Coronary artery (tissue), 2 donors: ENCODE results near the gene CAND2.

Experiments used
- DNase-seq: peaks from one replicate; pipeline ENCODE4 v3.0.0-alpha.2; 2017; ENCODE audit warnings: low spot score
- H3K27ac ChIP-seq, 2 donors: fragments of 200-600 bp; sonication (generic); one replicate each; pipeline ENCODE4 v1.5.1; 2016 to 2019
- H3K4me3 ChIP-seq: fragments of 200-600 bp; sonication (generic); 2 replicates; pipeline ENCODE4 v1.5.1; 2016; ENCODE audit warnings: mild to moderate bottlenecking, moderate library complexity
- TF ChIP-seq, protein P1 (sequence below): fragments of 200-600 bp; sonication (generic); IDR thresholded peaks from one replicate; pipeline ENCODE4 v1.5.1; 2019; ENCODE audit warnings: antibody characterized with exemption

The CAND2 gene

DNA sequence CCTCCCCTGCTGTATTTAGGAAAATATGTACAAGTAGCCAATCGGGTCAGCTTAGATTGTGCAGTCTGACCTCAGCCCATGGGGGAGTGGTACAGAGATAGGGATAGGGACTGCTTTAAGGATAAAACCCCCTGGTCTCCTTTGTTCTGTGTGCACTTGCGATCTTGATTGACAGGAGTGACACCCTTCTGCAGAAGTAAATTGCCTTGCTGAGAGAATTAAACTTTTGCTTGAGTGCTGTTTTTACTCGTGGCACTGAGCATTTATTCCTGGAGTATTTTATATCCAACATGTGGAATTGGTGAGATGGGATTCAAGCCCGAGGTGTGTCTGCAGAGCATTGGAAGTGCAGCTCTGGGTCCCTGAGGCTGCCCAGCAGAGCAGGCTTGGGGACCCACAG is 68.8 kb downstream of the CAND2 start:
- H3K4me3 ChIP-seq: no peak overlapping the region
- H3K27ac ChIP-seq: no peak overlapping the region
- TF ChIP-seq, protein P1, sequence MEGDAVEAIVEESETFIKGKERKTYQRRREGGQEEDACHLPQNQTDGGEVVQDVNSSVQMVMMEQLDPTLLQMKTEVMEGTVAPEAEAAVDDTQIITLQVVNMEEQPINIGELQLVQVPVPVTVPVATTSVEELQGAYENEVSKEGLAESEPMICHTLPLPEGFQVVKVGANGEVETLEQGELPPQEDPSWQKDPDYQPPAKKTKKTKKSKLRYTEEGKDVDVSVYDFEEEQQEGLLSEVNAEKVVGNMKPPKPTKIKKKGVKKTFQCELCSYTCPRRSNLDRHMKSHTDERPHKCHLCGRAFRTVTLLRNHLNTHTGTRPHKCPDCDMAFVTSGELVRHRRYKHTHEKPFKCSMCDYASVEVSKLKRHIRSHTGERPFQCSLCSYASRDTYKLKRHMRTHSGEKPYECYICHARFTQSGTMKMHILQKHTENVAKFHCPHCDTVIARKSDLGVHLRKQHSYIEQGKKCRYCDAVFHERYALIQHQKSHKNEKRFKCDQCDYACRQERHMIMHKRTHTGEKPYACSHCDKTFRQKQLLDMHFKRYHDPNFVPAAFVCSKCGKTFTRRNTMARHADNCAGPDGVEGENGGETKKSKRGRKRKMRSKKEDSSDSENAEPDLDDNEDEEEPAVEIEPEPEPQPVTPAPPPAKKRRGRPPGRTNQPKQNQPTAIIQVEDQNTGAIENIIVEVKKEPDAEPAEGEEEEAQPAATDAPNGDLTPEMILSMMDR: no peak
- no peak for DNase-seq

DNA sequence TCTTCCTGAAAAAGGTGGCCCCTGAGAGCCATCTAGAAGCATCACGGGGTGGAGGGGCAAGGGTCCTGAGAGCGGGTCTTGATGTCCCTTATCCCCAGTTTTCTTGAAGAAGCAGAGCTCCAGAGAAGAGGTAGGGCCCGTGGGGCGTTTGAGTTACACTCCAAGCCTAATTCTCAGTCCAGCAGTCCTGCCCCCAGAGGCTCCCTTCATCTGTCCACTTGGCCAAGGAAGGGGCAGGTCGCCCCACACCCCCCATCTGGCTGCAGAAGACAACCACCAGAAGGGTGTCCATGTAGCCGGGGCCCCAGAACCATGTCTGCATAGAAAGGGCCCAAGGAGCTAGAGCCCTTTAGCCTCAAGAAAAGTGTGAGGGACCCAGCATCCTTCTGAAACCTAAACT is 70.4 kb downstream of the CAND2 start:
- TF ChIP-seq, protein P1: no peak
- H3K27ac ChIP-seq: no peak overlapping the region
- DNase-seq: no peak
- no peak overlapping the region for H3K4me3 ChIP-seq

DNA sequence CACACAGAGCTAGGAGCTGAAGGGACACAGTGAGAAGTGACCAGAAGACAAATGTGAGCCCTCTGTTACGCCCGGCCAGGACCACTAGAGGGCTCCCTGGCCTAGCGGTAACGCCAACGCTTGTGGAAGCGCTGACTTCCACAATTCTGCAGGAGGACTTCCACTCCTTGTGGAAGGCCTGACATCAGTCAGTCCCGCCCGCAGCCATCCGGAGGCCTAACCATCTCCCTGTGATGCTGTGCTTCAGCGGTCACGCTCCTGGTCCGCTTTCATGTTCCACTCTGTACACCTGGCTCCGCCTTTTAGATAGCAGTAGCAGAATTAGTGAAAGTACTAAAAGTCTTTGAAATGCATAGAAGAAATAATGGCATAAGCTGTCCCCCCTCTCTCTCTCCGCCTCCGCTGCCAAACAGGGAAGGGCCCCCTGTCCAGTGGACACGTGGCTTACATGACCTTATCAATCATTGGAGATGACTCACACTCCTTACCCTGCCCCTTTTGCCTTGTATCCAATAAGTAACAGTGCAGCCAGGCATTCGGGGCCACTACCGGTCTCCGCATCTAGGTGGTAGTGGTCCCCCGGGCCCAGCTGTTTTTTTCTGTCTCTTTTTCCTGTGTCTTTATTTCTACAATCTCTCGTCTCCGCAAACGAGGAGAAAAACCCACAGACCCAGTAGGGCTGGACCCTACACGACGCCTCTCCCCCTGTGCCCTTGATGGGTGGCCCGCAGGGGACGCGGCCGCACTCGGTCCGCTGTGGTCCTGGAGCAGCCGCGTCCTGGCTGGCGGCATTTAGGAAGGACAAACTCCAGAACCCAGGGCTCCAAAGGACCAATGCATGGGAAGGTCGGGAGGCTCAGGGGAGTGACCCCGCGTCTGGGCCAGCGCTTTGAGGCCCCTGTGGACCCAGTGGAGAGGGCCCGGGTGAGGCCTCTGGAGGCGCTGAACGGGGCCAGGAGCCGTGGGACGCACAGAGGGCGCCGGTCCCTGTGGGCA is 71.9 kb downstream of the CAND2 start:
- Histone ChIP-seq H3K27ac (no peak overlapping the region), H3K4me3 (peak overlapping the region; percentile 51)
- DNase-seq: peak; percentile 90
- TF ChIP-seq, protein P1: peak; percentile 79

DNA sequence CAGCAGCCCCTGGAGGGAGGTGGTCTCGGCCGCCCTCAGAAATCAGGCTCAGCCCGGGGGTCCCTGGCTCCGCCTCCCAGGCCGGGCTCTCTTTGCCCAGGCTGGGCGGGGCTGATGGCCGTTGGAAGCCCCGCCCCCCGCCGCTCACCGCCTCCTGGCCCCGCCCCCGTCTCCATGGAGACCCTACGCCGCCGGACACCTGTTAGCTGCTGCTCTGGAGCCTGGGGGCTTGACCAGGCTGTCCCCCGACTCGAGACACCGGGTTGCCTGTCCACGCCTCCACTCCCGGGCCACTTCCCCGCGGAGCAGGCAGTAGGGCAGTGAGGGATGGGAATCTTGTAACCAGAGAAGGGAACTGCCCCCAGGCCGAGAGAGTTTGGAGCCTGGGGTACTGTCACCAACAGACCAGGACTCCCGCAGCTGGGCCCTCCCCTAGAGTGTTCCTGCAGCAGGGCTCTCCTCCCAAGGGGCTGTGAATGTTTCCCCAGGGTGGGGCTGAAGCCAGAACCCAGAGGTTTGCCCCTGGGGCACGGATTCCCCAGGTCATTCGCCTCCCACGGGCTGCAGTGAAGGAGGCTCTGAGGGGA is 72.6 kb downstream of the CAND2 start:
- Histone ChIP-seq H3K4me3 (peak overlapping the region; percentile 51), H3K27ac (no peak overlapping the region)
- no peak for DNase-seq
- TF ChIP-seq, protein P1: no peak

DNA sequence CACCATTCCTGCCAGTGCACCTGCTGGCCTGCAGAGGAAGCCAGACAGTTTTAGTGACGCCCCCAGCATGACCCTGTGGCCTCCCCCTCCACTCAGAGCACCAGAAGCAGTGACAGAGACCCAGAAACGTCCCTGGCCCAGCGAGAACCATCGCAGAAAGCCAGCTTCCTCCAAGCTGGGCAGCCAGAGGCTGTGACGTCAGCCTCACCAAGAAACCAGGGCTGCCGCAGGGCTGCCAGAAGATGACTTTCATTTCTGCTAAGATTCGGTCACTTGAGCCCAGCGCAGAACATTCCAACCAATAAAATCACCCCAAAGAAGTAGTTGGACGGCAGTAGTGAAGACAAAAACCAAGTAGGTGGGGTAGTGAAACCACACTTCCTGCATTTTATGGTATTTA is 74.5 kb downstream of the CAND2 start:
- H3K27ac ChIP-seq: peak overlapping the region in 1 of 2 donors; percentile 40
- TF ChIP-seq, protein P1: no peak
- no peak overlapping the region for H3K4me3 ChIP-seq
- DNase-seq: no peak

DNA sequence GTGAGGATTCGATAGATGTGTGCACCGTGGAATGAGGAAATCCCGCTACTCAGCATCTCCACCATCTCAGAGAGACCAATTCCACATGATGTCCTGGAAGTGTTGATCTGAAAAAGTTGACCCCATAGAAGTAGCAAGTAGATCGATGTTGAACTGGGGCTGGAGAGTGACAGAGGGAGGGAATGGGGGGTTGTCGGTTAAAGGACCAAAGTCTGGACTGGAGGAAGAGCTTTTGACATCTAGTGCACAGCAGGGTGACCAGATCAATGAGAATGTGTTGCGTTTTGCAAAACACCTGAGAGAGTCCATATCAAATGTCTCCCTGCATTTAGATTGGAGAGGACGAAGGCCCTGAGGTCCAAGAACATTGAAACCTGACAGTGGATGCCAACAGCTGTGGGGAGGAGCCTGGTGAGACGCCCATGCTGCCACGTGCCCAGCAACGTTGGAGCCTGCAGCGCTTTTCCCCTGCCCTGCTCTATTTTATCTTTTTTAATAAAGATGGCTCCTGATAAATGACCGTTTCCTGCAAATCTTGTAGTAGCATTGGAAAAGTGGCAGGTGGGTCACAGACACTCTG is 75.0 kb downstream of the CAND2 start:
- TF ChIP-seq, protein P1: no peak
- Histone ChIP-seq H3K4me3 (no peak overlapping the region), H3K27ac (no peak overlapping the region)
- no peak for DNase-seq
